A549 (cell line): ENCODE data around the gene CEP72. TPM values are rescaled to one million over a fixed set of nuclear protein-coding genes. Genes with fewer than 3 reads are reported as not detected.
A peak's percentile ranks its signal among the peaks of the same experiment; 100 is the strongest.

Experiments used
- ATAC-seq, 2 experiments: fragments of 200-7000 bp in 1 of 2; fragments of >200 bp in 1 of 2; cut with Nextera tagmentation in 1 of 2; cut with Tn5 transposase in 1 of 2; 3 replicates each; pipeline versions ENCODE4 v1.8.0 to v1.9.1; 2018 to 2020; ENCODE audit warnings: mild to moderate bottlenecking in 1 of 2, moderate library complexity in 1 of 2
- CTCF ChIA-PET: fragments of 300-600 bp; sonication (Branson Sonifier 250); formaldehyde crosslinking; extraction: SDS; loops from one replicate; lab custom pipeline; 2021; ENCODE audit warnings: antibody characterized with exemption, inconsistent platforms; lab: Yijun Ruan, JAX
- POLR2A ChIA-PET: fragments of 350-600 bp; formaldehyde crosslinking; extraction: SDS; loops from one replicate; lab custom pipeline; 2021; ENCODE audit warnings: antibody characterized with exemption, inconsistent platforms; lab: Yijun Ruan, JAX
- DNase-seq, 2 experiments: peaks; one replicate each; pipeline versions ENCODE4 v3.0.0 to v3.0.0-alpha.2; 2011 to 2016; ENCODE audit warnings: low read depth in 1 of 2, low spot score in 1 of 2
- FAIRE-seq: peaks from 2 replicates; lab custom pipeline; 2011; peaks lifted over from hg19 to GRCh38; lab: Jason Lieb, UNC
- H3K27ac ChIP-seq, 2 experiments: fragments of >200 bp; sonication (Bioruptor Twin); formaldehyde crosslinking; 3 replicates each; pipeline ENCODE4 v1.5.1; 2016 to 2017
- H3K4me1 ChIP-seq: fragments of >200 bp; sonication (Bioruptor Twin); formaldehyde crosslinking; 3 replicates; pipeline ENCODE4 v1.6.1; 2016
- H3K4me2 ChIP-seq: fragments of >200 bp; sonication (Bioruptor Twin); formaldehyde crosslinking; 3 replicates; pipeline ENCODE4 v1.6.1; 2016
- H3K4me3 ChIP-seq: fragments of >200 bp; sonication (Bioruptor Twin); formaldehyde crosslinking; 3 replicates; pipeline ENCODE4 v1.5.1; 2016
- H3K9me3 ChIP-seq: fragments of >200 bp; sonication (Bioruptor Twin); formaldehyde crosslinking; 3 replicates; pipeline ENCODE4 v1.6.1; 2016
- CBX2 ChIP-seq: fragments of 200-600 bp; sonication (generic); IDR thresholded peaks from 2 replicates; pipeline ENCODE4 v1.6.1; 2016; ENCODE audit warnings: low read depth, mild to moderate bottlenecking, borderline replicate concordance
- FOSB ChIP-seq: fragments of 250-450 bp; sonication (Bioruptor Pico); IDR thresholded peaks from 2 replicates; pipeline ENCODE4 v1.5.0; 2020; ENCODE audit warnings: mild to moderate bottlenecking, moderate library complexity
- FOSL2 ChIP-seq, 2 experiments: fragments of 450-650 bp in 1 of 2; fragments of >200 bp in 1 of 2; sonication (Bioruptor Twin) in 1 of 2; formaldehyde crosslinking; IDR thresholded peaks; 2 replicates each; pipeline versions ENCODE4 v1.5.0 to v1.6.1; 2016 to 2020; ENCODE audit warnings: mild to moderate bottlenecking in 1 of 2, moderate library complexity in 1 of 2
- HDAC2 ChIP-seq: fragments of 200-600 bp; sonication (generic); IDR thresholded peaks from 2 replicates; pipeline ENCODE4 v1.6.1; 2016
- HOXB5 ChIP-seq: fragments of 250-450 bp; sonication (Bioruptor Pico); IDR thresholded peaks from 2 replicates; pipeline ENCODE4 v1.5.0; 2020; ENCODE audit warnings: mild to moderate bottlenecking, moderate library complexity
- MAZ ChIP-seq: fragments of 150-350 bp; IDR thresholded peaks from 2 replicates; pipeline ENCODE4 v1.6.1; 2014; ENCODE audit warnings: antibody characterized with exemption, low read depth, low read length, borderline replicate concordance
- NFE2L2 ChIP-seq: fragments of 150-350 bp; conservative IDR thresholded peaks from 2 replicates; pipeline ENCODE4 v1.6.1; 2014; ENCODE audit warnings: low read length
- RFX5 ChIP-seq: fragments of 450-650 bp; IDR thresholded peaks from 2 replicates; pipeline ENCODE4 v1.7.1; 2014; ENCODE audit warnings: antibody characterized with exemption, mild to moderate bottlenecking, moderate library complexity
- SREBF2 ChIP-seq: fragments of 450-650 bp; IDR thresholded peaks from 2 replicates; pipeline ENCODE4 v1.6.1; 2014; ENCODE audit warnings: mild to moderate bottlenecking, moderate library complexity
- TFCP2L1 ChIP-seq: fragments of 250-450 bp; sonication (Bioruptor Pico); IDR thresholded peaks from 2 replicates; pipeline ENCODE4 v1.5.0; 2021; ENCODE audit warnings: mild to moderate bottlenecking
- TP53 ChIP-seq: fragments of 250-450 bp; sonication (Bioruptor Pico); IDR thresholded peaks from 2 replicates; pipeline ENCODE4 v1.5.0; 2021; ENCODE audit warnings: mild to moderate bottlenecking, moderate library complexity
- ZSCAN20 ChIP-seq: fragments of 250-450 bp; sonication (Bioruptor Pico); IDR thresholded peaks from 2 replicates; pipeline ENCODE4 v1.8.0; 2022; ENCODE audit warnings: mild to moderate bottlenecking, moderate library complexity
- WGBS: methylation state at CpG from one replicate; pipeline ENCODE4 v1.1.6; 2017; ENCODE audit errors: missing lambda C conversion rate; 5-methylcytosine and 5-hydroxymethylcytosine counted together
- polyA plus RNA-seq, 4 experiments: library from polyadenylated mRNA; depleted of rRNA in 3 of 4; stranded (reverse); fragments of >200 nt; fragmentation: RNase III in 1 of 4; extraction: RNeasy Plus Mini Kit Qiagen cat#74134 plus additional on column Dnase treatment in 1 of 4; gene quantifications; 2 replicates in 3 of 4; 3 replicates in 1 of 4; pipeline ENCODE4 v1.2.3, GENCODE V29; 2011 to 2017
- TF ChIP-seq, protein P1 (sequence below): fragments of >200 bp; sonication (Bioruptor Twin); formaldehyde crosslinking; IDR thresholded peaks from 3 replicates; pipeline ENCODE4 v1.6.1; 2016
- TF ChIP-seq, protein P2 (sequence below): IDR thresholded peaks from 2 replicates; pipeline ENCODE4 v1.6.1; 2012
- TF ChIP-seq, protein P3 (sequence below): fragments of 200-600 bp; sonication (generic); IDR thresholded peaks from 2 replicates; pipeline ENCODE4 v1.6.1; 2016; ENCODE audit warnings: antibody characterized with exemption, mild to moderate bottlenecking, moderate library complexity
- TF ChIP-seq, protein P4 (sequence below): fragments of >200 bp; sonication (Bioruptor Twin); formaldehyde crosslinking; IDR thresholded peaks from 3 replicates; pipeline ENCODE4 v1.5.1; 2016

Gene CEP72
- polyA plus RNA-seq, 2 of the 4 experiments (the other 2 are of a cell fraction), result 10.8 to 11.1 TPM

DNA sequence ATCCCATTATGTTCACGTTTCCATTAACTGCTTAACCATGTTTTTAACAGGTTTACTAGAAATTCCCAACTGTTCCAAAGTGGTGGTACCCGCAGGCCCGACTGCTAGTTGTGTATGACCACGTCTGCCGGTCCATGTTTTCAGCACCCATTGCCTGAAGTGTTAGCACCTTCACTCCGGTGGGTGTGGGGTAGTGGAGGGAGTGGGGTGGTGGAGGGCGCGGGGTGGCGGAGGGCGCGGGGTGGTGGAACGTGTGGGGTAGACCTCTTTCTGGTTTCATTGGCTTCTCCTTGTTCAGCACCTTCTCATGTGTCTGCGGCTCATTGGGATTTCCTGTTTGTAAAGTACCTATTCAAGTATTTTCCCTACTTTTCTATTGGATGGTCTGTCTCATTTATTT is 43.3 kb downstream of the CEP72 start:
- Histone ChIP-seq H3K4me3 (no peak overlapping the region), H3K27ac (no peak overlapping the region), H3K9me3 (peaks cover 5% of the 10 kb centered on the region; the same call in 2 of the 3 replicates), H3K4me1 (no peaks in the 10 kb centered on the region), H3K4me2 (no peak overlapping the region)
- ChIA-PET POLR2A (no interaction called here), CTCF (interaction anchor here (1.1 to 2.2 kb wide), 3 partner anchors 9 to 14 kb away, joined by 3 to 16 read pairs (median 3); no protein-coding TSS in a partner anchor)
- no peak for FAIRE-seq
- DNase-seq, result no peak
- no peak for TF ChIP-seq ZSCAN20 (CRISPR knock-in tag)
- no peak for TF ChIP-seq HDAC2
- TF ChIP-seq, protein P1, sequence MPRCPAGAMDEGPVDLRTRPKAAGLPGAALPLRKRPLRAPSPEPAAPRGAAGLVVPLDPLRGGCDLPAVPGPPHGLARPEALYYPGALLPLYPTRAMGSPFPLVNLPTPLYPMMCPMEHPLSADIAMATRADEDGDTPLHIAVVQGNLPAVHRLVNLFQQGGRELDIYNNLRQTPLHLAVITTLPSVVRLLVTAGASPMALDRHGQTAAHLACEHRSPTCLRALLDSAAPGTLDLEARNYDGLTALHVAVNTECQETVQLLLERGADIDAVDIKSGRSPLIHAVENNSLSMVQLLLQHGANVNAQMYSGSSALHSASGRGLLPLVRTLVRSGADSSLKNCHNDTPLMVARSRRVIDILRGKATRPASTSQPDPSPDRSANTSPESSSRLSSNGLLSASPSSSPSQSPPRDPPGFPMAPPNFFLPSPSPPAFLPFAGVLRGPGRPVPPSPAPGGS, result no peak
- no peak for TF ChIP-seq RFX5
- TF ChIP-seq, protein P2, sequence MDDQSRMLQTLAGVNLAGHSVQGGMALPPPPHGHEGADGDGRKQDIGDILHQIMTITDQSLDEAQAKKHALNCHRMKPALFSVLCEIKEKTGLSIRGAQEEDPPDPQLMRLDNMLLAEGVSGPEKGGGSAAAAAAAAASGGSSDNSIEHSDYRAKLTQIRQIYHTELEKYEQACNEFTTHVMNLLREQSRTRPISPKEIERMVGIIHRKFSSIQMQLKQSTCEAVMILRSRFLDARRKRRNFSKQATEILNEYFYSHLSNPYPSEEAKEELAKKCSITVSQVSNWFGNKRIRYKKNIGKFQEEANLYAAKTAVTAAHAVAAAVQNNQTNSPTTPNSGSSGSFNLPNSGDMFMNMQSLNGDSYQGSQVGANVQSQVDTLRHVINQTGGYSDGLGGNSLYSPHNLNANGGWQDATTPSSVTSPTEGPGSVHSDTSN, result no peak
- TF ChIP-seq CBX2, result no peak
- TF ChIP-seq NFE2L2, result no peak
- TF ChIP-seq TP53 (CRISPR knock-in tag), result no peak
- no peak for ATAC-seq
- 95% methylated on average over 13 of the region's 13 CpGs for WGBS

DNA sequence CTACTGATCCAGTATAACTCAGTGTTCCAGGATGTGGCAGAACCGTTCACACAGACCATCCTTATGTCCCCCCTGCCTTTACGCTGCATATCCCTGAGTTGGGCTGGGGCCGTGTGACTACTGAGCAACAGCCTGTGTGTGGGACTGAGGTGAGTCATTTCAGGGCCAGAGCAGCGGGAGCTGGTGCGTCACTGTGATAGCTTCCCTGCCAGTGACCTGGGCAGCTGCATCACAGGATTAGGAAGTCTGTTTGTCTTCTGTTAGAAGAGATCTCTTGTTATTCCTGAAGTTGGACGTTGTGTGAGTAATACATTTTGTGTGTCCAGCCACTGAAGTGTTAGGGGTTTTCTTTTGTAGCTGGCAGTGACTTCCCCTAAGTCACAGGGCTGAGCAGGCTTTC is 45.4 kb downstream of the CEP72 start:
- ATAC-seq, result peak in 1 of 2 experiments; percentile 55; a peak in 1 of 6 replicates
- ChIA-PET CTCF (interaction anchor here (1.0 to 5.0 kb wide), 3 partner anchors 13 to 340 kb away, joined by 3 to 46 read pairs (median 6); no protein-coding TSS in a partner anchor), POLR2A (no interaction called here)
- peak in 1 of 2 experiments; percentile 23 for DNase-seq
- 89% methylated on average over 6 of the region's 6 CpGs for WGBS
- Histone ChIP-seq H3K9me3 (peaks cover 5% of the 10 kb centered on the region; the same call in 2 of the 3 replicates), H3K4me3 (no peak overlapping the region), H3K4me1 (no peaks in the 10 kb centered on the region), H3K27ac (no peak overlapping the region), H3K4me2 (no peak overlapping the region)
- FAIRE-seq, result no peak
- TF ChIP-seq TFCP2L1 (CRISPR knock-in tag) (no peak), SREBF2 (no peak), FOSB (no peak)
- TF ChIP-seq, protein P3, sequence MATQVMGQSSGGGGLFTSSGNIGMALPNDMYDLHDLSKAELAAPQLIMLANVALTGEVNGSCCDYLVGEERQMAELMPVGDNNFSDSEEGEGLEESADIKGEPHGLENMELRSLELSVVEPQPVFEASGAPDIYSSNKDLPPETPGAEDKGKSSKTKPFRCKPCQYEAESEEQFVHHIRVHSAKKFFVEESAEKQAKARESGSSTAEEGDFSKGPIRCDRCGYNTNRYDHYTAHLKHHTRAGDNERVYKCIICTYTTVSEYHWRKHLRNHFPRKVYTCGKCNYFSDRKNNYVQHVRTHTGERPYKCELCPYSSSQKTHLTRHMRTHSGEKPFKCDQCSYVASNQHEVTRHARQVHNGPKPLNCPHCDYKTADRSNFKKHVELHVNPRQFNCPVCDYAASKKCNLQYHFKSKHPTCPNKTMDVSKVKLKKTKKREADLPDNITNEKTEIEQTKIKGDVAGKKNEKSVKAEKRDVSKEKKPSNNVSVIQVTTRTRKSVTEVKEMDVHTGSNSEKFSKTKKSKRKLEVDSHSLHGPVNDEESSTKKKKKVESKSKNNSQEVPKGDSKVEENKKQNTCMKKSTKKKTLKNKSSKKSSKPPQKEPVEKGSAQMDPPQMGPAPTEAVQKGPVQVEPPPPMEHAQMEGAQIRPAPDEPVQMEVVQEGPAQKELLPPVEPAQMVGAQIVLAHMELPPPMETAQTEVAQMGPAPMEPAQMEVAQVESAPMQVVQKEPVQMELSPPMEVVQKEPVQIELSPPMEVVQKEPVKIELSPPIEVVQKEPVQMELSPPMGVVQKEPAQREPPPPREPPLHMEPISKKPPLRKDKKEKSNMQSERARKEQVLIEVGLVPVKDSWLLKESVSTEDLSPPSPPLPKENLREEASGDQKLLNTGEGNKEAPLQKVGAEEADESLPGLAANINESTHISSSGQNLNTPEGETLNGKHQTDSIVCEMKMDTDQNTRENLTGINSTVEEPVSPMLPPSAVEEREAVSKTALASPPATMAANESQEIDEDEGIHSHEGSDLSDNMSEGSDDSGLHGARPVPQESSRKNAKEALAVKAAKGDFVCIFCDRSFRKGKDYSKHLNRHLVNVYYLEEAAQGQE, result no peak

DNA sequence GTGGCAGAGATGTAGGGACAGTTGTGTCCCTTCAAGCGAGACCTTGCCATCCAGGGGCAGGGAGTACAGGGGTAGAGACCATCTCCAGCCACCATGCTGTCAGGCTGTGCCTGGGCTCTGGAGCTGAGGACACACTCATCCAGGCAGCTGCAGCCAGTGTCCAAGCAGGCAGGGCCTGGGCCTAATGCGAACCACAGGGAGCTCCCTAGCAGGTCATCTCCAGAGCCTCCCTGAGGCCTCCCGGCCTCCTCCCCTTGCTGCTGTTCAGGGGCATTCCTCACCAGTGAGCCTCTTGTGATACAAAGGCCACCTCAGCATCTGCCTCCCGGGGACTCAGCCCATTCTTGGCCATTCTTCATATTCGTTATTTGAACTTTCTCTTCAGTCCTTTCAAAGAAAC is 46.0 kb downstream of the CEP72 start:
- DNase-seq, result no peak
- Histone ChIP-seq H3K4me2 (no peak overlapping the region), H3K9me3 (peaks cover 5% of the 10 kb centered on the region; the same call in 2 of the 3 replicates), H3K4me3 (no peak overlapping the region), H3K4me1 (no peaks in the 10 kb centered on the region), H3K27ac (no peak overlapping the region)
- no peak for FAIRE-seq
- 98% methylated on average over 5 of the region's 5 CpGs for WGBS
- no peak for ATAC-seq
- POLR2A ChIA-PET, result no interaction called here
- TF ChIP-seq HOXB5, result no peak
- no peak for TF ChIP-seq MAZ
- TF ChIP-seq, protein P4, sequence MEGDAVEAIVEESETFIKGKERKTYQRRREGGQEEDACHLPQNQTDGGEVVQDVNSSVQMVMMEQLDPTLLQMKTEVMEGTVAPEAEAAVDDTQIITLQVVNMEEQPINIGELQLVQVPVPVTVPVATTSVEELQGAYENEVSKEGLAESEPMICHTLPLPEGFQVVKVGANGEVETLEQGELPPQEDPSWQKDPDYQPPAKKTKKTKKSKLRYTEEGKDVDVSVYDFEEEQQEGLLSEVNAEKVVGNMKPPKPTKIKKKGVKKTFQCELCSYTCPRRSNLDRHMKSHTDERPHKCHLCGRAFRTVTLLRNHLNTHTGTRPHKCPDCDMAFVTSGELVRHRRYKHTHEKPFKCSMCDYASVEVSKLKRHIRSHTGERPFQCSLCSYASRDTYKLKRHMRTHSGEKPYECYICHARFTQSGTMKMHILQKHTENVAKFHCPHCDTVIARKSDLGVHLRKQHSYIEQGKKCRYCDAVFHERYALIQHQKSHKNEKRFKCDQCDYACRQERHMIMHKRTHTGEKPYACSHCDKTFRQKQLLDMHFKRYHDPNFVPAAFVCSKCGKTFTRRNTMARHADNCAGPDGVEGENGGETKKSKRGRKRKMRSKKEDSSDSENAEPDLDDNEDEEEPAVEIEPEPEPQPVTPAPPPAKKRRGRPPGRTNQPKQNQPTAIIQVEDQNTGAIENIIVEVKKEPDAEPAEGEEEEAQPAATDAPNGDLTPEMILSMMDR, result no peak
- no peak for TF ChIP-seq FOSL2 (IDR thresholded peaks at IDR 0.05)
- no peak for TF ChIP-seq FOSL2 (CRISPR knock-in tag; IDR thresholded peaks at IDR 0.05)
- TF ChIP-seq, all 56 proteins: peak for 0
- CTCF ChIA-PET, result interaction anchor here (1.0 to 5.0 kb wide), 2 partner anchors 12 to 341 kb away, joined by 3 to 46 read pairs; no protein-coding TSS in a partner anchor
